Neural cell (in vitro differentiated cells): ENCODE measurements around the gene OR9G1. TPM values are rescaled to one million over a fixed set of nuclear protein-coding genes. Genes with fewer than 3 reads are reported as not detected.

Source experiments
- H2AFZ ChIP-seq: fragments of 200-600, 300-800 bp; sonication (generic), shearing (Covaris generic); 2 replicates; pipeline ENCODE4 v1.6.0; 2014; ENCODE audit warnings: low read depth, mild to moderate bottlenecking, antibody characterized with exemption, low read length, moderate library complexity
- H3F3A ChIP-seq: fragments of 200-600 bp; shearing (Covaris generic); 2 replicates; pipeline ENCODE4 v1.6.1; 2016; ENCODE audit warnings: mild to moderate bottlenecking, moderate library complexity, mixed read lengths, antibody characterized with exemption, low read length; ENCODE audit not compliant: insufficient read depth, poor library complexity, severe bottlenecking
- H3K27ac ChIP-seq: fragments of 200-600, 300-800 bp; sonication (generic), shearing (Covaris generic); 2 replicates; pipeline ENCODE4 v1.5.1; 2014; ENCODE audit warnings: mild to moderate bottlenecking, low read length, moderate library complexity
- H3K27me3 ChIP-seq: fragments of 300-800, 200-600 bp; sonication (generic), shearing (Covaris generic); 2 replicates; pipeline ENCODE4 v1.6.0; 2014; ENCODE audit warnings: mild to moderate bottlenecking, low read depth, low read length, moderate library complexity; ENCODE audit not compliant: insufficient read depth
- H3K36me3 ChIP-seq: fragments of 300-800, 200-600 bp; sonication (generic), shearing (Covaris generic); 2 replicates; pipeline ENCODE4 v1.5.1; 2014; ENCODE audit warnings: mild to moderate bottlenecking, antibody characterized with exemption, low read length, moderate library complexity; ENCODE audit not compliant: insufficient read depth
- H3K4me2 ChIP-seq: fragments of 300-800, 200-600 bp; sonication (generic), shearing (Covaris generic); 2 replicates; pipeline ENCODE4 v1.6.0; 2014; ENCODE audit warnings: mild to moderate bottlenecking, low read length
- H3K4me3 ChIP-seq: fragments of 300-800, 200-600 bp; sonication (generic), shearing (Covaris generic); 2 replicates; pipeline ENCODE4 v1.5.1; 2014; ENCODE audit warnings: mild to moderate bottlenecking, low read length, moderate library complexity
- H3K79me2 ChIP-seq: fragments of 200-600 bp; shearing (Covaris generic); replicated peaks from 2 replicates; pipeline ENCODE4 v1.6.0; 2014; ENCODE audit warnings: mild to moderate bottlenecking, low read length, moderate library complexity; ENCODE audit not compliant: insufficient read depth
- H3K9ac ChIP-seq: fragments of 300-800, 200-600 bp; sonication (generic), shearing (Covaris generic); 2 replicates; pipeline ENCODE4 v1.6.1; 2016; ENCODE audit warnings: mild to moderate bottlenecking, low read length, mixed read lengths
- H3K9me2 ChIP-seq: fragments of 200-600 bp; shearing (Covaris generic); 2 replicates; pipeline ENCODE4 v1.6.1; 2016; ENCODE audit warnings: mild to moderate bottlenecking, low read length, mixed read lengths; ENCODE audit not compliant: insufficient read depth
- H3K9me3 ChIP-seq: fragments of 200-600, 300-800 bp; sonication (generic), shearing (Covaris generic); 2 replicates; pipeline ENCODE4 v1.6.1; 2016; ENCODE audit warnings: mild to moderate bottlenecking, mixed run types, low read length, moderate library complexity, mixed read lengths
- H4K20me1 ChIP-seq: fragments of 200-600 bp; shearing (Covaris generic); 2 replicates; pipeline ENCODE4 v1.6.1; 2016; ENCODE audit warnings: mild to moderate bottlenecking, mixed run types; ENCODE audit not compliant: insufficient read depth
- CTCF ChIP-seq: fragments of 450-650 bp; IDR thresholded peaks from 2 replicates; pipeline ENCODE4 v1.5.1; 2014; ENCODE audit warnings: antibody characterized with exemption, mild to moderate bottlenecking, moderate library complexity; ENCODE audit not compliant: poor library complexity, severe bottlenecking
- EP300 ChIP-seq: fragments of 450-650 bp; conservative IDR thresholded peaks from 2 replicates; pipeline ENCODE4 v1.6.1; 2014; ENCODE audit warnings: antibody characterized with exemption, mild to moderate bottlenecking, moderate library complexity; ENCODE audit not compliant: poor library complexity, severe bottlenecking
- EZH2 ChIP-seq: fragments of 200-600, 300-800 bp; shearing (Covaris generic), sonication (generic); IDR thresholded peaks from 2 replicates; pipeline ENCODE4 v1.6.1; 2014; ENCODE audit warnings: antibody characterized with exemption, low read length, borderline replicate concordance, mild to moderate bottlenecking; ENCODE audit not compliant: insufficient read depth, poor library complexity, severe bottlenecking
- MXI1 ChIP-seq: fragments of 450-650 bp; conservative IDR thresholded peaks from 2 replicates; pipeline ENCODE4 v1.6.1; 2014; ENCODE audit warnings: antibody characterized with exemption, mild to moderate bottlenecking; ENCODE audit not compliant: poor library complexity, severe bottlenecking
- POLR2AphosphoS5 ChIP-seq: IDR thresholded peaks from 2 replicates; pipeline ENCODE4 v1.6.1; 2012
- RAD21 ChIP-seq: fragments of 450-650 bp; conservative IDR thresholded peaks from 2 replicates; pipeline ENCODE4 v1.6.1; 2014; ENCODE audit warnings: antibody characterized with exemption, mild to moderate bottlenecking, moderate library complexity
- REST ChIP-seq: IDR thresholded peaks from 2 replicates; pipeline ENCODE4 v1.6.1; 2012; ENCODE audit warnings: borderline replicate concordance
- SMC3 ChIP-seq: fragments of 450-650 bp; conservative IDR thresholded peaks from 2 replicates; pipeline ENCODE4 v1.6.1; 2014; ENCODE audit warnings: antibody characterized with exemption, mild to moderate bottlenecking, moderate library complexity; ENCODE audit not compliant: poor library complexity
- TAF1 ChIP-seq: IDR thresholded peaks from 2 replicates; pipeline ENCODE4 v1.6.1; 2012; ENCODE audit warnings: low read depth
- polyA plus RNA-seq: library from polyadenylated mRNA; depleted of rRNA; stranded (reverse); fragments of >200 nt; gene quantifications from 2 replicates; pipeline ENCODE4 v1.2.3, GENCODE V29; 2014

The OR9G1 gene
- polyA plus RNA-seq, 1 donor from 2014 or later: not detected

GRCh38 chr11:56700242-56700913, 1.5 kb downstream of the OR9G1 start:
- Histone ChIP-seq H3F3A (no peaks in the 10 kb centered on the region), H3K4me3 (no peak overlapping the region), H4K20me1 (no peaks in the 10 kb centered on the region), H3K36me3 (no peaks in the 10 kb centered on the region), H2AFZ (no peak overlapping the region), H3K27ac (no peak overlapping the region), H3K27me3 (no peaks in the 10 kb centered on the region), H3K9ac (no peak overlapping the region), H3K4me2 (no peak overlapping the region), H3K9me3 (no peaks in the 10 kb centered on the region), H3K9me2 (no peaks in the 10 kb centered on the region), H3K79me2 (no peaks in the 10 kb centered on the region)
- TF ChIP-seq CTCF (no peak), REST (no peak), SMC3 (no peak), TAF1 (no peak), EZH2 (no peak), POLR2AphosphoS5 (no peak), RAD21 (no peak), EP300 (no peak), MXI1 (no peak)

DNA sequence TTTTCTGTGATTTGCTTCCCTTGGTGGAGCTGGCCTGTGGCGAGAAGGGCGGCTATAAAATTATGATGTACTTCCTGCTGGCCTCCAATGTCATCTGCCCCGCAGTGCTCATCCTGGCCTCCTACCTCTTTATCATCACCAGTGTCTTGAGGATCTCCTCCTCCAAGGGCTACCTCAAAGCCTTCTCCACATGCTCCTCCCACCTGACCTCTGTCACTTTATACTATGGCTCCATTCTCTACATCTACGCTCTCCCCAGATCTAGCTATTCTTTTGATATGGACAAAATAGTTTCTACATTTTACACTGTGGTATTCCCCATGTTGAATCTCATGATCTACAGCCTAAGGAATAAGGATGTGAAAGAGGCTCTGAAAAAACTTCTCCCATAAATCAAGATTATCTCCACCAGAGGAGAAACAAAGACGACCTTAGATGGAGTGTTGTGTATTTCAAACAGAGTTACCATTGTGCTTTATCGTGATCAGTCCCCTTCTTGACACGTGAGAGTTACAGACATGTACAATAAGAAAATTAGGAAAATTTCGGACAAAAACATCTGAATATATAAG, 2.1 kb downstream of the OR9G1 start:
- no peak overlapping the region for H3K4me3 ChIP-seq
- H3K4me2 ChIP-seq: no peak overlapping the region
- H3K27ac ChIP-seq: no peak overlapping the region
- no peak for TF ChIP-seq REST
- H2AFZ ChIP-seq: no peak overlapping the region
- H3K9me3 ChIP-seq: no peaks in the 10 kb centered on the region
- no peaks in the 10 kb centered on the region for H3K27me3 ChIP-seq
- no peaks in the 10 kb centered on the region for H3F3A ChIP-seq
- H3K36me3 ChIP-seq: no peaks in the 10 kb centered on the region
- H4K20me1 ChIP-seq: no peaks in the 10 kb centered on the region
- H3K9me2 ChIP-seq: no peaks in the 10 kb centered on the region
- H3K9ac ChIP-seq: no peak overlapping the region
- H3K79me2 ChIP-seq: no peaks in the 10 kb centered on the region
